Nephron progenitor cell (in vitro differentiated cells): ENCODE data around the gene SNX30.

Source experiments
- DNase-seq: peaks from one replicate; pipeline ENCODE4 v3.0.0; 2021
- H3K27ac Mint-ChIP-seq: 2 replicates; pipeline ENCODE4 v1.8.0; 2021; ENCODE audit warnings: mild to moderate bottlenecking, moderate library complexity, mixed read lengths
- H3K27me3 Mint-ChIP-seq: 2 replicates; pipeline ENCODE4 v1.8.0; 2021; ENCODE audit warnings: mild to moderate bottlenecking, low read depth, mixed read lengths; ENCODE audit not compliant: poor library complexity
- H3K36me3 Mint-ChIP-seq: 2 replicates; pipeline ENCODE4 v1.8.0; 2021; ENCODE audit warnings: low read depth, mixed read lengths
- H3K4me1 Mint-ChIP-seq: 2 replicates; pipeline ENCODE4 v1.8.0; 2021; ENCODE audit warnings: mixed read lengths
- H3K4me3 Mint-ChIP-seq: 2 replicates; pipeline ENCODE4 v1.8.0; 2021; ENCODE audit warnings: mild to moderate bottlenecking, moderate library complexity, mixed read lengths
- H3K9me3 Mint-ChIP-seq: 2 replicates; pipeline ENCODE4 v1.8.0; 2021; ENCODE audit warnings: mild to moderate bottlenecking, moderate library complexity, mixed read lengths
- TF ChIP-seq, protein P1 (sequence below): fragments of 200-600 bp; sonication (generic); IDR thresholded peaks from 2 replicates; pipeline ENCODE4 v1.5.0; 2021; ENCODE audit warnings: antibody characterized with exemption

SNX30 gene

DNA sequence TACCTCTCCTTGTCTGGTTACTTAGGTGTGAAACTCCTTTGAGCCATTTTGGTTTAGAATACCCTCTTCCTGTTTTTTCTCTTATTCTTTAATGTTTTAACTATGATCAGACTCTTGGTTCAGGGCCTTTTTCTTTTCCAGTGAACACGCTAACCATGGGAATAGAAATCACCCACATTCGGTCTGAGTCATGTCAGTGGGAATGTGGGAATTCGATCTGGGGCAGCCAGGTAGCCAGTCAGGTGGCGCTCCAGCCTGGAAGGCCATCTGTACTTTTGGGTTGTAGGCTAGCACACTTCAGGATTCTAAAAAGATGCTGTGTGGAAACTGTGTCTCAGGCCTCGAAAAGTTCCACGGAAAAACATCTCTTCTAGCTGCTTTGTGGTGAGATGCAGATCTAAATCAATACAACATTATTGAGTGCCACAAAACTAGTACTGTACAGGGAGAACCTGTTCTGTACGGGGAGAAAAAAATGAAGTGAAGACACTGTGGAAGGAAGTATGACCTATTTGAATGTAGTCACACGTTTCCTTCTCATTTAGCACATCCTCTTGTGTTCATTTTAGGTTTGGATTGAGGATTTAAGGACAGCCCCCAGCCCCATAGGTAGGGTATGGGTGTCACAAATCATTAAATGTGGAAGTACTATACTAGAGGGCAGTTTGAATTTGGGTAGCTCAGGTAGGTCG is 36.4 kb downstream of the SNX30 start:
- Mint-ChIP-seq H3K27me3 (no peaks in the 10 kb centered on the region), H3K27ac (no peak overlapping the region), H3K4me1 (peaks cover 30% of the 10 kb centered on the region), H3K9me3 (no peaks in the 10 kb centered on the region), H3K36me3 (no peaks in the 10 kb centered on the region), H3K4me3 (no peak overlapping the region)
- DNase-seq, result no peak
- TF ChIP-seq, protein P1, sequence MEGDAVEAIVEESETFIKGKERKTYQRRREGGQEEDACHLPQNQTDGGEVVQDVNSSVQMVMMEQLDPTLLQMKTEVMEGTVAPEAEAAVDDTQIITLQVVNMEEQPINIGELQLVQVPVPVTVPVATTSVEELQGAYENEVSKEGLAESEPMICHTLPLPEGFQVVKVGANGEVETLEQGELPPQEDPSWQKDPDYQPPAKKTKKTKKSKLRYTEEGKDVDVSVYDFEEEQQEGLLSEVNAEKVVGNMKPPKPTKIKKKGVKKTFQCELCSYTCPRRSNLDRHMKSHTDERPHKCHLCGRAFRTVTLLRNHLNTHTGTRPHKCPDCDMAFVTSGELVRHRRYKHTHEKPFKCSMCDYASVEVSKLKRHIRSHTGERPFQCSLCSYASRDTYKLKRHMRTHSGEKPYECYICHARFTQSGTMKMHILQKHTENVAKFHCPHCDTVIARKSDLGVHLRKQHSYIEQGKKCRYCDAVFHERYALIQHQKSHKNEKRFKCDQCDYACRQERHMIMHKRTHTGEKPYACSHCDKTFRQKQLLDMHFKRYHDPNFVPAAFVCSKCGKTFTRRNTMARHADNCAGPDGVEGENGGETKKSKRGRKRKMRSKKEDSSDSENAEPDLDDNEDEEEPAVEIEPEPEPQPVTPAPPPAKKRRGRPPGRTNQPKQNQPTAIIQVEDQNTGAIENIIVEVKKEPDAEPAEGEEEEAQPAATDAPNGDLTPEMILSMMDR, result no peak

DNA sequence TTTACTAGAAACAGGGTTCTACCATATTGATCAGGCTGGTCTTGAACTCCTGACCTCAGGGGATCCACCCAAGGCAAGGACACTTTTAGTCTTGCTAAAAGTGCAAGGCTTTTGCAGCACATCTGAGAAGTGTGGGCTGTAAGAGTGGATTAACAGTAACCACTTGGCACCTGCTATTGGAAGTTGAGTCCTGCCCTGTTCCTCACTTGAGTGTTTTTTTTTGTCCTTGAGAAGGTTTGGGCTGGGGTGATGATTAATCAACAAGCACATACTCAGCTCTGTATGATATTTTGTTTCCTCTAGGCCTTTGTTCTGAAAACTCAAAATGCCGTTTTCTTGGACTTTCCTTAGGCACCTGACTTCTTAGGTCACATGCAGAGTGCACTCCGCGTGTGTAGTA is 37.4 kb downstream of the SNX30 start:
- Mint-ChIP-seq H3K4me3 (no peak overlapping the region), H3K9me3 (no peaks in the 10 kb centered on the region), H3K36me3 (no peaks in the 10 kb centered on the region), H3K27ac (no peak overlapping the region), H3K27me3 (no peaks in the 10 kb centered on the region), H3K4me1 (peaks cover 22% of the 10 kb centered on the region)
- no peak for DNase-seq
- TF ChIP-seq, protein P1, result no peak

DNA sequence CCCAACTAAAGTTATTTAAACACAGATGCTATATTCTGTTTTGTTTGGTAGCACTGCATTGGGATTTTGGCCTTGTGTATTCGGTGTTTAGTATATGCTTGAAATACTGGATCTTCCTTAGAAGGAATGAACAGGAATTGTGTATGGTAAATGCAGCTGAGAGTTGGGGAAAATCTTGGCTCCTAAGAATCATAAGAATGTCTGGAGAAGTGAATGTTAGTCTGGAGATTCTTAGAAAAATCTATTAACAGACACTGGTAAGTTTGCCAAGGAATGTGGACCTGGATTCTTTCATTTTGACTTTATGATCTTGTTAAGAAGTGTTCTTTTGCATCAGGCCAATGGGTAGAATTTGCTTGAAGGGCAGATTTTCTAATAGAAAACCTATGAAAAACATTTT is 38.9 kb downstream of the SNX30 start:
- Mint-ChIP-seq H3K27me3 (no peaks in the 10 kb centered on the region), H3K4me1 (peaks cover 11% of the 10 kb centered on the region), H3K4me3 (no peak overlapping the region), H3K36me3 (no peaks in the 10 kb centered on the region), H3K9me3 (no peaks in the 10 kb centered on the region), H3K27ac (no peak overlapping the region)
- DNase-seq, result no peak
- TF ChIP-seq, protein P1, result no peak

DNA sequence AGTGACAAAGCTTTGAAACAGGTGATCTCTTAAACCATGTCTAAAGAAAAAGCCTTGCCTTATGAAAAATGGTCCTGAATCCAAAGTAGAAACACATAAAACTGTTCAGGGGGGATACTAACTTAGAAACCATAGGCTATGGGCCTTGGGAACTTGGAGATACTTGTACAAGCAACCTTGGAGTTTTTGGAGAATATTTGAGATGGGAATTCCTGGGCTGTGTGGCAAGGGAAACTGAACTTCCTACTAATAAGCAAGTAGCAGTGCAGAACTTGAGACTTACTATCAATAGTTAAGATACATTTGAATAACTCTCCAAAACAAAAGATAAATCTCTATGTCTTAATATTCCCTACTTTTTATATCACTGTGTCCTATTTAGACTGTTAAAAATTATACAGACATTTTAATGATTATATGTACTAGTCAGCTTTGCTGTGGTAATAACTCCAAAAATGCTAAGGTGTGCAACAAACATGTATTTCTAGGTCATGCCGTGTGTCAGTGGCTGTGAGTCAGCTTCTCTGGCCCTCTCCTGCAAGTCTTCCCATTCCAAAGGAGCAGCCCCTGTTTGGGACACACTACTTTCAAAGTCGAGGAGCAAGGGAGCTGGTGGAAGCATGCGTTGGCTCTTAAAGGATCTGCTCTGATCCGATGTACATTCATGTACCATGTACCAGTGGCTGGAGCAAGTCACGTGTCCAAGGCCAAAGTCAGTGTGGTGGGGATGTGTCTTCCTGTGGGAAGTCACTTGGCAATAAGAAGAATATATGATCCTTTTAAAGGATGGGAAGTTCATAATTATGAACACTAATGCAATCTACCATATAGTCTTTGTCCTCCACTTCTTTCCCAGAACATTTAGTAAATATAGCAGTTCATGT is 39.6 kb downstream of the SNX30 start:
- peaks cover 6% of the 10 kb centered on the region for H3K4me1 Mint-ChIP-seq
- TF ChIP-seq, protein P1, result no peak
- H3K27ac Mint-ChIP-seq, result no peak overlapping the region

DNA sequence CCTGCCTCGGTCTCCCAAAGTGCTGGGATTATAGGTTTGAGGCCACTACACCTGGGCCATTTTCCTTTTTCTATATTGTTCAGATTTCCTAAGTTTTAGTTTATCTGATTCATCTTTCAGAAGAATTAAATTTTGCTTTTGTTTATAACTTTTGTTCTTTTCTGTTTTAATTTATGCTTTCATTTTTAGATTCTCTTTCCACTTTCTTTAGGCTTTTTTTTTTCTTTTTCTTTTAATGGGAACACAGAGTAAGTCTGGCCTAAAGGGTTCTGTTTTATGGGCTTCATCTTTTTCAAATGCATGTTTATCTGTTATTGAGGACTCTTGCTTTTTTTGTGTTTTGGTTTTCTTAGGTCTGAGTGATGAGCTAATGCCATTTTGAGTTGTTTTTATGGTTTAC is 42.1 kb downstream of the SNX30 start:
- TF ChIP-seq, protein P1, result no peak
- DNase-seq, result no peak
- Mint-ChIP-seq H3K4me1 (no peaks in the 10 kb centered on the region), H3K4me3 (no peak overlapping the region), H3K36me3 (no peaks in the 10 kb centered on the region), H3K9me3 (no peaks in the 10 kb centered on the region), H3K27ac (no peak overlapping the region), H3K27me3 (no peaks in the 10 kb centered on the region)

More for the DNA sequence above, 39.6 kb downstream of the SNX30 start:
- Mint-ChIP-seq H3K4me3 (no peak overlapping the region), H3K27me3 (no peaks in the 10 kb centered on the region), H3K36me3 (no peaks in the 10 kb centered on the region), H3K9me3 (no peaks in the 10 kb centered on the region)
- no peak for DNase-seq
